ENCODE results near the gene MINDY2. TPM values are rescaled to one million over a fixed set of nuclear protein-coding genes. Genes with fewer than 3 reads are reported as not detected.
"Not testable (repeated sequence)": the region's sequence is repeated elsewhere in the genome, so short reads cannot be mapped to it uniquely, and the experiment has no call there.

Gene MINDY2
- total RNA-seq, 2 experiments from 2014 or later: 12.5 to 17.5 TPM

DNA sequence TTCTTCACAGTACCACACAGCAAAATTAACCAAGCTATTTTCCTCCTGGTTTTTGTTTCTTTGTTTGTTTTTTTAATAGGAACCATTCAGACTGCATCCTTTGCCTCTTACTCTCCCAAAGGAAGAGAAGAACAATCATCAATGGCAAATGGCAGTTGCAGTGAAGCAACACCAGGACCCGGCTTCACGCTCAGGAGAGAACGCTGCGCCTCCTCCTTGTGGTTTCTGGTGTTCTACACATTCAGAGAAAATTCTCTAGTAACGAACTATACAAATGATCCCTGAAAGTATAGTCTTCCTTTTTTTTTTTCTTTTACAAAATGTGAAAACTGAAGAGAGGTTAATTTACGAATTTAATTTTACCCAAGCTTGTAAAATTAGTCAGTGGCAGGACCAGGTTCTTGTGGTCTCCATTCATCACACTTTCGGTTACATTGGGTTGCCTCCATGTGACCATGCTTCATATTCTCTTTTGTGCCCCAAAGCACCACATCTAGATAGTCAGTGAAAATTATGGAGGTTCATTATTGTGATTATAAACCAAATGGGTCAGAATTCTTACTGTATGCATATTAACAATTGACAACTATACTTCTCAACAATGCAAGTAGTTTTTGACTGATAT lies 10.6 kb upstream of the MINDY2 start:
- H3K4me3 Mint-ChIP-seq: no peak overlapping the region
- no peaks in the 10 kb centered on the region for H3K4me1 Mint-ChIP-seq
- ChIA-PET CTCF (interaction anchor here (0.7 to 2.7 kb wide), 9 partner anchors 10 to 731 kb away, joined by 3 to 13 read pairs (median 4); partner anchors contain the start of genes ADAM10 and MINDY2), POLR2A (no interaction called here)
- no peak for DNase-seq
- peaks cover 11% of the 10 kb centered on the region for H3K9me3 Mint-ChIP-seq
- H3K36me3 Mint-ChIP-seq (ENCODE audit: low read depth): peaks cover 4% of the 10 kb centered on the region
- H3K27me3 Mint-ChIP-seq: peaks cover 7% of the 10 kb centered on the region
- H3K27ac Mint-ChIP-seq: no peak overlapping the region

GRCh38 chr15:58761010-58761388 lies 10.1 kb upstream of the MINDY2 start:
- Mint-ChIP-seq H3K4me1 (no peaks in the 10 kb centered on the region), H3K27ac (no peak overlapping the region), H3K9me3 (peaks cover 13% of the 10 kb centered on the region), H3K27me3 (peaks cover 9% of the 10 kb centered on the region), H3K36me3 (ENCODE audit: low read depth) (peaks cover 4% of the 10 kb centered on the region), H3K4me3 (no peak overlapping the region)
- CTCF ChIA-PET: interaction anchor here (0.6 to 2.7 kb wide), 8 partner anchors 9 to 493 kb away, joined by 3 to 13 read pairs (median 4); partner anchors contain the start of genes ADAM10 and MINDY2
- POLR2A ChIA-PET: no interaction called here
- peak; percentile 33 for DNase-seq

DNA sequence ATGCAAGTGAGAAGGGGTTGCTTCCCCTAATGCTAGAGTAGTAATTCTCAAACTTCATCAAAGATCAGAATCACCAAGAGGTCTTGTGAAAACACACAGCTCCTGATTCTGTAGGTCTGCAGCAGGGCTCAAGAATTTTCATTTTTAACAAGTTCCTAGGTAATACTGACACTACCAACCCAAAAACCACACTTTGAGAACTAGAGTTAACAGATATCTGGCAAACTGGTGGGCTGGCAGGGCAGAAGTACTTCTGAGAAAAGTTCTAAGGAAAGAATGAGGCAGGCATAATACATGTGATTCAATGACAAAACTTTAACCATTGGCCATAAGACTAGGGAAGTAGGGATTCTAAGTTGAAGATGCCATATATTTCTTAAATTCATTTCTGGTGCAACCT lies 8.8 kb upstream of the MINDY2 start:
- H3K27me3 Mint-ChIP-seq: peaks cover 9% of the 10 kb centered on the region
- H3K4me3 Mint-ChIP-seq: no peak overlapping the region
- CTCF ChIA-PET: interaction anchor here (0.7 to 2.1 kb wide), 3 partner anchors 8 to 227 kb away, joined by 3 to 13 read pairs (median 4); partner anchors contain the start of gene MINDY2
- DNase-seq: no peak
- H3K4me1 Mint-ChIP-seq: no peaks in the 10 kb centered on the region
- H3K36me3 Mint-ChIP-seq (ENCODE audit: low read depth): peaks cover 4% of the 10 kb centered on the region
- no peak overlapping the region for H3K27ac Mint-ChIP-seq
- H3K9me3 Mint-ChIP-seq: peaks cover 13% of the 10 kb centered on the region
- POLR2A ChIA-PET: no interaction called here

DNA sequence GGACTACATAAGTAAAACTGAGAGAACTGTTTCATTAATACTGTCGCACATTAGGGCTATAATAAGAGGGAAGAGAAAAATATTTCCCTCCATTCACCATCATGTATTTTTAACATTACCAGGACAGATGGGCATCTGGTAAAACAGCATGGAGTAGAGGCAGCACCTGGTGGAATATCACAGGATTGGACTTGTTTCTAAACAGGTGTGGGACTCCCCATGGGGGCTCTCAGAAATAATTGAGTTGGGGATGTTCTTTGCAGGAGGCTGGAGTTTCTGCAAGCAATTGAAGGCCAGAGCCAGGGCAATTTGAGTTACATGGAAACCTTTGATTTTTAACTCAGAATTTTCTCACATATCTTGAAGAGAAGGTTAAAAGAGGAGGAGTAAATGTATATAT lies 8.4 kb upstream of the MINDY2 start:
- Mint-ChIP-seq H3K4me1 (no peaks in the 10 kb centered on the region), H3K36me3 (ENCODE audit: low read depth) (peaks cover 4% of the 10 kb centered on the region), H3K9me3 (peaks cover 13% of the 10 kb centered on the region), H3K27ac (no peak overlapping the region), H3K27me3 (peaks cover 9% of the 10 kb centered on the region), H3K4me3 (no peak overlapping the region)
- DNase-seq: no peak
- ChIA-PET CTCF (interaction anchor here (0.7 kb wide), 1 partner anchor 227 kb away, joined by 3 read pairs; no protein-coding TSS in a partner anchor), POLR2A (no interaction called here)

- H3K9me3 Mint-ChIP-seq: peaks cover 13% of the 10 kb centered on the region
- CTCF ChIA-PET: interaction anchor here (1.1 kb wide), 1 partner anchor 14 kb away, joined by 3 read pairs; no protein-coding TSS in a partner anchor
- no peak overlapping the region for H3K27ac Mint-ChIP-seq
- peaks cover 4% of the 10 kb centered on the region for H3K36me3 Mint-ChIP-seq (ENCODE audit: low read depth)
- POLR2A ChIA-PET: interaction anchor here (0.6 kb wide), 1 partner anchor 179 kb away, joined by 3 read pairs; no protein-coding TSS in a partner anchor
- peaks cover 6% of the 10 kb centered on the region for H3K4me1 Mint-ChIP-seq
- DNase-seq: no peak
- H3K4me3 Mint-ChIP-seq: no peak overlapping the region
- H3K27me3 Mint-ChIP-seq: peaks cover 9% of the 10 kb centered on the region
Observed at GRCh38 chr15:58764468-58764867, 6.6 kb upstream of the MINDY2 start.

DNA sequence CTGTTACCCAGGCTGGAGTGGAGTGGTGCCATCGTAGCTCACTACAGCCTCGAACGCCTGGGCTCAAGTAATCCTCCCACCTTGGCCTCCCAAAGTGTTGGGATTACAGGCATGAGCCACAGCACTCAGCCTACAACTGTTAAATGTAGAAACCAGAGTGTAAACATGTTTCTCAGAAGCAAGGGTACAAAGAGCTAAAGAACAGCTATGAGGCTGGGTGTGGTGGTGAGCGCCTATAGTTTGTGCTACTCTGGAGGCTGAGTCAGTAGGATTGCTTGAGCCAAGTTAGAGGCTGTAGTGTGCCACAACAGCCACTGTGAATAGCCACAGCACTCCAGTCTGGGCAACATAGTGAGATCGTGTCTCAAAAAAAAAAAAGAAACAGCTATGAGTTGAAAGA lies 4.8 kb upstream of the MINDY2 start:
- peaks cover 4% of the 10 kb centered on the region for H3K36me3 Mint-ChIP-seq (ENCODE audit: low read depth)
- peaks cover 13% of the 10 kb centered on the region for H3K9me3 Mint-ChIP-seq
- H3K4me3 Mint-ChIP-seq: no peak overlapping the region
- no peak overlapping the region for H3K27ac Mint-ChIP-seq
- CTCF ChIA-PET: interaction anchor here (1.2 kb wide), 1 partner anchor 505 kb away, joined by 4 read pairs; no protein-coding TSS in a partner anchor
- peaks cover 16% of the 10 kb centered on the region for H3K4me1 Mint-ChIP-seq
- no peak for DNase-seq
- POLR2A ChIA-PET: no interaction called here
- peaks cover 9% of the 10 kb centered on the region for H3K27me3 Mint-ChIP-seq

- H3K36me3 Mint-ChIP-seq (ENCODE audit: low read depth); H3K4me3 Mint-ChIP-seq; H3K27ac Mint-ChIP-seq; POLR2A ChIA-PET; H3K27me3 Mint-ChIP-seq; DNase-seq: not testable (repeated sequence)
- Mint-ChIP-seq H3K9me3 (peaks cover 11% of the 10 kb centered on the region), H3K4me1 (peaks cover 22% of the 10 kb centered on the region)
- CTCF ChIA-PET: interaction anchor here (1.1 to 1.9 kb wide), 3 partner anchors 11 to 506 kb away, joined by 3 read pairs; no protein-coding TSS in a partner anchor
Observed at GRCh38 chr15:58768601-58769004, 2.5 kb upstream of the MINDY2 start.

DNA sequence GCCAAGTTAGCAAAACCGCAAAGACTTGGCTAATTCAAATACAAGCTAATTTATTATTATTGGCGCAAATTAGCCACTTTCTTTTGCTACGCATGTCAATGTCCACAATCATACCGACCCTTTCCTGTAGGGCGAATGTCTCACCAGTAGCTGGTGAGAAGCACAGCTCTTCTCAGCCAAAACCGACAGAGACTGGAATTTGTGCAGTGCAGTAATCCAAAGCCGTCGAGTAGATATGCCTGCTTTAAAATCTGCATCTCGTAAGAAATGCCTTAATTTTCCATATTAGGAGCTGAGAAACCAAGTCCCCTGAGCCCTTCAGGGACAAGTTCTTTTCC lies 614 bp upstream of the MINDY2 start:
- Mint-ChIP-seq H3K27ac (peak overlapping the region; percentile 94), H3K4me1 (peaks cover 22% of the 10 kb centered on the region), H3K36me3 (ENCODE audit: low read depth) (peaks cover 4% of the 10 kb centered on the region), H3K9me3 (peaks cover 3% of the 10 kb centered on the region), H3K27me3 (peaks cover 2% of the 10 kb centered on the region), H3K4me3 (no peak overlapping the region)
- POLR2A ChIA-PET: interaction anchor here (0.8 to 2.3 kb wide), 3 partner anchors 20 to 162 kb away, joined by 3 to 16 read pairs (median 3); partner anchors contain the start of gene ADAM10
- peak; percentile 40 for DNase-seq
- CTCF ChIA-PET: interaction anchor here (0.5 to 2.2 kb wide), 27 partner anchors 9 to 542 kb away, joined by 3 to 13 read pairs (median 5); partner anchors contain the start of gene ADAM10

DNA sequence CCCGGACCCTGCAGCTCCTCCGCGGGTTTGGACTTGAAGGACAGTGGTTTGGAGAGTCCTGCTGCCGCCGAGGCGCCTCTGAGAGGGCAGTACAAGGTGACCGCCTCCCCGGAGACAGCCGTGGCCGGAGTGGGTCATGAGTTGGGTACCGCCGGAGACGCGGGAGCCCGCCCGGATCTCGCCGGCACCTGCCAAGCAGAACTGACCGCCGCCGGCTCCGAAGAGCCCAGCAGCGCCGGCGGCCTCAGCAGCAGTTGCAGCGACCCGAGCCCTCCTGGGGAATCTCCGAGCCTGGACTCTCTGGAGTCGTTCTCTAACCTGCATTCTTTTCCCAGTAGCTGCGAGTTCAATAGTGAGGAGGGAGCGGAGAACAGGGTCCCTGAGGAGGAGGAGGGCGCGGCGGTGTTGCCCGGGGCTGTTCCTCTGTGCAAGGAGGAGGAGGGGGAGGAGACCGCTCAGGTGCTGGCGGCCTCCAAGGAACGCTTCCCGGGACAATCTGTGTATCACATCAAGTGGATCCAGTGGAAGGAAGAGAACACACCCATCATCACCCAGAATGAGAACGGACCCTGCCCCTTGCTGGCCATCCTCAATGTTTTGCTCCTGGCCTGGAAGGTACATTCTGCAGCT lies 634 bp downstream of the MINDY2 start:
- DNase-seq: peak; percentile 18
- H3K27ac Mint-ChIP-seq: peak overlapping the region; percentile 94
- H3K4me1 Mint-ChIP-seq: peaks cover 22% of the 10 kb centered on the region
- POLR2A ChIA-PET: interaction anchor here (0.6 to 2.3 kb wide), 3 partner anchors 22 to 311 kb away, joined by 3 to 16 read pairs (median 3); partner anchors contain the start of gene ADAM10
- H3K36me3 Mint-ChIP-seq (ENCODE audit: low read depth): peaks cover 4% of the 10 kb centered on the region
- no peaks in the 10 kb centered on the region for H3K27me3 Mint-ChIP-seq
- H3K9me3 Mint-ChIP-seq: no peaks in the 10 kb centered on the region
- no peak overlapping the region for H3K4me3 Mint-ChIP-seq
- CTCF ChIA-PET: interaction anchor here (1.0 to 2.2 kb wide), 12 partner anchors 9 to 544 kb away, joined by 3 to 13 read pairs (median 6); partner anchors contain the start of gene ADAM10

- ChIA-PET CTCF (interaction anchor here (0.6 kb wide), 1 partner anchor 79 kb away, joined by 4 read pairs; no protein-coding TSS in a partner anchor), POLR2A (no interaction called here)
- peaks cover 28% of the 10 kb centered on the region for H3K4me1 Mint-ChIP-seq
- H3K4me3 Mint-ChIP-seq: no peak overlapping the region
- no peaks in the 10 kb centered on the region for H3K27me3 Mint-ChIP-seq
- peaks cover 6% of the 10 kb centered on the region for H3K36me3 Mint-ChIP-seq (ENCODE audit: low read depth)
- DNase-seq: no peak
- no peaks in the 10 kb centered on the region for H3K9me3 Mint-ChIP-seq
- H3K27ac Mint-ChIP-seq: no peak overlapping the region
Observed at GRCh38 chr15:58773024-58773423, 1.9 kb downstream of the MINDY2 start.

GRCh38 chr15:58775402-58775801 lies 4.3 kb downstream of the MINDY2 start:
- CTCF ChIA-PET: no interaction called here
- H3K27ac Mint-ChIP-seq: no peak overlapping the region
- no peaks in the 10 kb centered on the region for H3K27me3 Mint-ChIP-seq
- POLR2A ChIA-PET: no interaction called here
- no peak for DNase-seq
- no peaks in the 10 kb centered on the region for H3K9me3 Mint-ChIP-seq
- no peak overlapping the region for H3K4me3 Mint-ChIP-seq
- H3K36me3 Mint-ChIP-seq (ENCODE audit: low read depth): peaks cover 15% of the 10 kb centered on the region
- H3K4me1 Mint-ChIP-seq: peaks cover 17% of the 10 kb centered on the region

DNA sequence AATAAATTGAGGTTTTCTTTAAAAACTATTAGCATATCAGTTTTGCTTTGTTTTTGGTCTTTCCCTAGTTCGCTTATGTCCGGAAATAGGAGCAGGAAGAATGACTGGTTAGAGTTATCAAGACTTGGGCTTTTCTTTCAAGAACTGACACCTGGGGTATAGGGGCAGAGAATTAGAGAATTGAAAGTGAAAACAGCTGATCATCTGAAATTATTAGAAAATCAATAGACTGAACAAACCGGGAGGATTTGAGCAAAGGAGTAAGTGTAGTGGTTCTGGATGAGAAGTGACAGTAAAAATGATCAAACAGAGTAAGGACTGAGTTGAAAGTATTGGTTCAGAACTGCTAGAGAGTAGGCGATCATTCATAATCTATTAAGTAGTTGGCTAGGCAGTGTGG lies 6.0 kb downstream of the MINDY2 start:
- CTCF ChIA-PET: no interaction called here

GRCh38 chr15:58779554-58779953 lies 8.5 kb downstream of the MINDY2 start:
- peaks cover 6% of the 10 kb centered on the region for H3K4me1 Mint-ChIP-seq
- no peak for DNase-seq
- H3K27ac Mint-ChIP-seq: no peak overlapping the region
- H3K4me3 Mint-ChIP-seq: no peak overlapping the region
- no peaks in the 10 kb centered on the region for H3K9me3 Mint-ChIP-seq
- H3K27me3 Mint-ChIP-seq: no peaks in the 10 kb centered on the region
- ChIA-PET CTCF (no interaction called here), POLR2A (interaction anchor here (0.6 kb wide), 1 partner anchor 31 kb away, joined by 4 read pairs; no protein-coding TSS in a partner anchor)
- H3K36me3 Mint-ChIP-seq (ENCODE audit: low read depth): peaks cover 12% of the 10 kb centered on the region

More for the DNA sequence above, 6.0 kb downstream of the MINDY2 start:
- DNase-seq: no peak
- Mint-ChIP-seq H3K4me1 (peaks cover 12% of the 10 kb centered on the region), H3K36me3 (ENCODE audit: low read depth) (peaks cover 12% of the 10 kb centered on the region), H3K27ac (no peak overlapping the region), H3K27me3 (no peaks in the 10 kb centered on the region), H3K9me3 (no peaks in the 10 kb centered on the region), H3K4me3 (no peak overlapping the region)
- POLR2A ChIA-PET: no interaction called here

All from activated CD4-positive, alpha-beta T cell treated with anti-CD3 and anti-CD28 coated beads, Interleukin-2, amount 10 ng/mL, durations not matched to agents 7 days and 5 days (primary cell).